GM18907 (cell line): ENCODE measurements around the gene C12orf42.
"Not testable (repeated sequence)": the region's sequence is repeated elsewhere in the genome, so short reads cannot be mapped to it uniquely, and the experiment has no call there.

Experiments used
- ATAC-seq: cut with Tn5 transposase; IDR thresholded peaks from one replicate; pipeline ENCODE4 v1.9.1; 2021; ENCODE audit warnings: mild to moderate bottlenecking, moderate library complexity; ENCODE audit not compliant: unreplicated experiment

C12orf42 gene

DNA sequence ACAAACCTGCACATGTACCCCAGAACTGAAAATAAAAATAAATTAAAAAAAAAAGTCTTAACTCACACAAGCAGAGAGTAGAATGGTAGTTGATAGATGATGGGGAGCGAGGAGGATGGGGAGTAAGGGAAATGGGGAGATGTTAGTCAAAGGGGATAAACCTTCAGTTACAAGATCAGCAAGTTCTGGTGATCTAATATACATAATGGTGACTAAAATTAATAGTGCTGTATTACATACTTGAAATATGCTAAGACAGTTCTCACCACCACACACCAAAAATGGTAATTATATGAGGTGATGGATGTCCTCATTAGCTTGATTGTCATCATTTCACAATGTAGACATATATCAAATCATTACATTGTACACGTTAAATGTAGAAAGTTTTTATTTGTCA, 3.2 kb upstream of the C12orf42 start:
- no peak for ATAC-seq

DNA sequence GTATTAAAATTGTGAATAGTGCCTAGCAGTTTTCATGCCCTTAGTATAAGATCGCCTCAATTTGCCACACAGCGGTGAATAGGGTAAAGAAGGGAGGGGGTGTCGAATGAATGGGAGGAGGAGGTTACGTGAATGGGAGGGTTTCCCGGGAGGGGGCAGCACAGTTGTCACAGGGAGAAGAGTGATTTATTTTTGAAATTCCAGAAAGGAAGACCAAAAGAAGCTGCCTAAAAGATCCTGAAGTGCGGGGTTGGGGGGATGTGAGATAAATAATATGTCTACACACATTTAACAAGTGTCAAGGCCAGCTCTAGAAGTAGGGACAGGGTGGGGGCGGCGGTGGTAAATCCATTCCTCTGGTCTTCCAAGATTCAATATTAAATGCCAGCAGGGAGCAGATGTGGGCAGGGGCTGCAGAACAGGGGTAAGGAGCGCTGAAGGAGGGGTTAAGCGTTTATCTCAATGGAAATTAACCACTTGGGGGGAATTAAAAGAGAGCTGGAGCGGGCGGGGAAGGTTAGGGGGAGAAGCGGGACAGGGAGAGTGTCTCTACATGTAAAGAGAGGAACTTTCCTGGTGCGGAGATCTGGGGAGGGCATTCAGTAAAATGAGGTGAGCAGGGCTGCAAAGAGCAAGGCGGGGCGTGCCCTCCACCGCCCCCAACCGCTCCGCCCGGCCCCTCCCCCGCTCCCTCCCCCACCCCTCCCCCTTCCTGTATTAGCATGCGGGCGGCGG, 867 bp downstream of the C12orf42 start:
- ATAC-seq, result no peak

- ATAC-seq, result no peak
These were observed 1.6 kb downstream of the C12orf42 start for GRCh38 chr12:103494051-103494733.

DNA sequence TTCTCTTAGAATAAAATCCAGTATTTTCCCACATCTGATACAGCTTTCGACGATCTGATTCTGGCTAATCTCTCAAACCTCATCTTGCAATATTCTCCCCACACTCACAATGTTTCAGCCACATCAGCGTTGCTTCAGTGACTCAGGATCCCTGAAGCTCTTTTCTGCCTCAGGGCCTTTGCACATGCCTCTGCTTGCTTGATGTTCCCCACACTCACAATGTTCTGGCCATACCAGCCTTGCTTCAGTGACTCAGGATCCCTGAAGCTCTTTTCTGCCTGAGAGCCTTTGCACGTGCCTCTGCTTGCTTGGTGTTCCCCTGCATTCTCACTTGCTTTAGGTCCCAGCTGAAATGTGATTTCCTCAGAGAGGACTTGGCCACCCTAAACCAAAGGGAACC, 2.6 kb downstream of the C12orf42 start:
- no peak for ATAC-seq

- no peak for ATAC-seq
These were observed 13.4 kb downstream of the C12orf42 start for GRCh38 chr12:103482365-103482764.

DNA sequence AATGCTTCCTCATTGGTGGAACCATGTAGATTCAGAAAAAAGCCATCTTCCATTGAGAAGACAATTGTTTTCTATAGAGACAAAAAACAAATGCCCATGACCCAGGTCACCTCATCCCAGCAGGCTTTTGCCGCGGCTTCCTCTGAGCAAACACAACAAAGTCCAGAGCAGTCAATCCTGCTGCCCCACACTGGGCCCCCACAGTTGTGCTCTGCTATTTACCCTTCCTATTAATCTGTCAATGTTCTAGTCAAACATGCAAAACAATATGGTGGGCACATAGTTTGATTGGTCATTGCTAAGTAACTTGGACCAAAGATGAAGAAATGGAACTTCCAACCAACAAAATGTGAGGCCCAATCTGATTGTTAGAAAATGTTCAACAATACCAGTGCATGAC, 20.7 kb downstream of the C12orf42 start:
- no peak for ATAC-seq

- ATAC-seq, result no peak
These were observed 25.1 kb downstream of the C12orf42 start for GRCh38 chr12:103470664-103471063.

- no peak for ATAC-seq
These were observed 26.0 kb downstream of the C12orf42 start for GRCh38 chr12:103469719-103470118.

GRCh38 chr12:103468837-103469236, 26.9 kb downstream of the C12orf42 start:
- no peak for ATAC-seq

- peak; percentile 96 for ATAC-seq
These were observed 33.1 kb downstream of the C12orf42 start for GRCh38 chr12:103462675-103463074.

DNA sequence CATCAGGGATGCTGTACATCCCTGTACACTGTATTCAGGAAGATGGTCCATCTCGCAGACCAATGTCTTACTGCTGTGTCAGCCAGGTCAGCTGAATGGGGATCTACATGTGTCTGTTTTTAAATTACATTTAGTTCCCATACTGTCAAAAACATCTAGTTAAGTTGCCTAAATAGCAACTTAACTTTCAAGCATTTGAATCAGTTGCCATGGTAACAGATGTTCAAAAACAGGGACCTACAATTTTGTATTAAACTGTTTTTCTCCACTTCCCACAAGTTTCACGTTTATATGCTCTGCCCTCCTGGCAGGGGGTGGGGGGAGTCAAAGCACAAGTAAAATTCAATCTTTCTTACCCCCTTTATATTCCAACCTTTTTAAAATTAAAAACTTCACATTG, 38.3 kb downstream of the C12orf42 start:
- no peak for ATAC-seq

DNA sequence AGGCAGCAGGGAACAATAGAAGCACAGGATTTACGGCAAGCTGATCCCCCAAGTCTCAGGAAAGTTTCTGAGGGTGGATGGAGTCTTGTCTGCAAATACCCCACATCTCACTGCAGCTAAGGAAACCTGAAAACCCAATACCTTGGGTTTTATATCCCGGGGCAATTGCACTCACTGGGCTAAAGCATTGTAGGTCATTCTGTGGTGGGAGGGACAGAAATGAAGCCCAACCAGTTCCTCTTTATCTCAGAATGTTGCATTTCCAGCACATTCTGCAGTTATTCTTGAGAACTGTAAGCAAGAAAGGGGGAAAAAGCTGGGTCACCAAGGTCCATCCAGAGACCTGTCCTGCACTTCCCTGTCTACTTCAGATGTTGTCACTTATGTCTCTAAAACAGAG, 39.8 kb downstream of the C12orf42 start:
- ATAC-seq, result no peak

GRCh38 chr12:103455020-103455763, 40.6 kb downstream of the C12orf42 start:
- ATAC-seq, result peak; percentile 70

GRCh38 chr12:103444983-103445382, 50.8 kb downstream of the C12orf42 start:
- ATAC-seq, result no peak

- no peak for ATAC-seq
These were observed 52.9 kb downstream of the C12orf42 start for GRCh38 chr12:103442822-103443221.

GRCh38 chr12:103442182-103442555, 53.6 kb downstream of the C12orf42 start:
- no peak for ATAC-seq

DNA sequence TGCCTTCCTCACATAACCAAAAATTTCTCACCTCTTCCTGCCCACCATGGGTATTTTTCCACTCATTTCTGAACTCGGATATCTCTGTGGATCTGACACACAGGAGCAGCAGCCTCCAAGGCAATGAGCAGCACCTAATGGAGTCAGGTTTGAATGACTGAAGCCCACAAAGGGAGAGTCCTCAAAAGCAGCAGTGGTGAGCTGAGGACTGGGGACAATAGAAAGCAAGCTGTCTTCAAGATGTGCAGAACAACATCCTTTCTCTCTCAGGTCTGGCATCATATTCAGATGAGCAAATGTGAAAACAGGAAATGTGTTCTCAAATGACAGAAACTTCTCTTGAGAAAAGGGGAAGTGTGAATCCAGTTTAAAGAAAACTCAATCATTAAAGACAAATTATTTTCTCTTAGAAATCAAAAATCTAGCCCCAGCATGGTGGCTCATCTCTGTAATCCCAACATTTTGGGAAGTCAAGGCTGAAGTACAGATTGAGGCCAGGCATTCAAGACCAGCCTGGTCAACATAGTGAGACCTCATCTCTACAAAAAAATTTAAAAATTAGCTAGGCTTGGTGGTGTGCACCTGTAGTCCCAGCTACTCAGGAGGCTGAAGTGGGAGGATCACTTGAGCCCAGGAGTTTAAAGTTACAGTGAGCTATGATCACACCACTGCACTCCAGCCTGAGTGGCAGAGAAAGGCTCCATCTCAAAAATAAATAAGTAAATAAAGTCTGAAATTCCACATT, 54.2 kb downstream of the C12orf42 start:
- ATAC-seq, result peak; percentile 99

GRCh38 chr12:103434165-103435105, 61.3 kb downstream of the C12orf42 start:
- not testable (repeated sequence) for ATAC-seq

DNA sequence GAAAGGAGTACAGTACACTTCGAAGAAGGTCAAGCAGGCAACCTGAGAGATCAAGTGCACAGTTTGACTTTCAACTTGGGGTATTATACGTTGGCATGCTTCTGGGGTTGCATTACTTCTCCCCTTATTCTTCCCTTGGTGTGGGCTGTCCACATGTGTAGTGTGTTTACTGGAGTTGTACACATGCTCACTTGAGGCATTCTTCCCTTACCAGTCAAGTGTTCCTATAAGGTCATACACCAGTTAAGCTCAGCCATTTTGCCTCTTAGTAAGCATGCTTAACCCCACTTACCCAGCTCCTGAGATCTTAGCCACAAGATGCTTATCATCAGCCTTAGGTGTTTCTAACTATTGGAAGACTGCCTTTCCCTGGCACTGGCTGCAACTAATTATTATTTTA, 63.8 kb downstream of the C12orf42 start:
- ATAC-seq, result no peak

DNA sequence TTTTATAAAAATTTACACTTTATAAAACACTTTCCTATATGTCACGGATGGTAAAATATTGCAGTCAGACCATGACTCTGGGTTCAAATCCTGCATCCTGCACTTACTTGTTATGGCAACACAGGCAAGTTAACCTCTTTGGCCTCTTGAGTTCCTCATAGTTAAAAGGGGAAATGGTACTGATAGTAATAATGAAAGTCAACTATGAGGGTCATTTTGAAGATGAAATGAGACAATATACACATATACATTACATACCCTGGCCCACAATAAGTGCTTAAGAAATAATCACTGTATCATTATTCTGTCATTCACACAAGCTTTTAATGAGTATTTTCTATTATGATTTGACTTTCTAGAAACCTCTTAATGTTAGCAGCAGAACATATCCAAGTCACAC, 64.4 kb downstream of the C12orf42 start:
- no peak for ATAC-seq
